Omental fat pad (tissue), 4 donors: Measurements from ENCODE around the gene ARHGAP15. TPM values are rescaled to one million over a fixed set of nuclear protein-coding genes. Genes with fewer than 3 reads are reported as not detected.

ENCODE experiments used
- ATAC-seq: fragments of 150-250 bp; one replicate; pipeline ENCODE4 v1.9.1; 2016; ENCODE audit warnings: mild to moderate bottlenecking, moderate library complexity; ENCODE audit not compliant: low FRiP score
- DNase-seq: peaks from one replicate; pipeline ENCODE4 v3.0.0-alpha.2; 2019; ENCODE audit warnings: low spot score
- CTCF ChIP-seq, 3 donors: fragments of 450-650 bp; IDR thresholded peaks; one replicate each; pipeline ENCODE4 v1.5.1; 2016 to 2017; ENCODE audit warnings: antibody characterized with exemption in 3 of 3, mild to moderate bottlenecking in 3 of 3, moderate library complexity in 2 of 3
- total RNA-seq, 4 donors: library from RNA; depleted of rRNA; stranded (reverse); fragments of >200 nt; gene quantifications; one replicate each; pipeline ENCODE4 v1.1.0, GENCODE V29; 2016

Gene ARHGAP15
- total RNA-seq, 4 donors from 2014 or later, result 12.2 to 27.6 (median 20.7) TPM

- no peak for TF ChIP-seq CTCF (IDR thresholded peaks at IDR 0.05)
- DNase-seq (no peak), ATAC-seq (no peak)
Measured at GRCh38 chr2:143431316-143431715, 302.1 kb downstream of the ARHGAP15 start.

- ATAC-seq (no peak), DNase-seq (no peak)
- no peak for TF ChIP-seq CTCF (IDR thresholded peaks at IDR 0.05)
Measured at GRCh38 chr2:143433251-143433650, 304.0 kb downstream of the ARHGAP15 start.

- no peak for TF ChIP-seq CTCF (IDR thresholded peaks at IDR 0.05)
- no peak for ATAC-seq
- no peak for DNase-seq
Measured at GRCh38 chr2:143433840-143434239, 304.6 kb downstream of the ARHGAP15 start.

GRCh38 chr2:143434445-143434844 is 305.2 kb downstream of the ARHGAP15 start:
- DNase-seq (no peak), ATAC-seq (no peak)
- TF ChIP-seq CTCF (IDR thresholded peaks at IDR 0.05), result no peak

- no peak for DNase-seq
- TF ChIP-seq CTCF (IDR thresholded peaks at IDR 0.05), result no peak
- ATAC-seq, result no peak
Measured at GRCh38 chr2:143435131-143435530, 305.9 kb downstream of the ARHGAP15 start.

- TF ChIP-seq CTCF (IDR thresholded peaks at IDR 0.05), result no peak
- no peak for DNase-seq
- no peak for ATAC-seq
Measured at GRCh38 chr2:143436951-143437350, 307.7 kb downstream of the ARHGAP15 start.

GRCh38 chr2:143440411-143441012 is 311.3 kb downstream of the ARHGAP15 start:
- no peak for TF ChIP-seq CTCF (IDR thresholded peaks at IDR 0.05)
- DNase-seq (no peak), ATAC-seq (no peak)
